K562 (cell line): ENCODE measurements around the gene TCEANC2. TPM values are rescaled to one million over a fixed set of nuclear protein-coding genes. Genes with fewer than 3 reads are reported as not detected.

Experiments
- ATAC-seq: fragments of 200-7000 bp; cut with Tn5 transposase; 3 replicates; pipeline ENCODE4 v1.9.1; 2020; ENCODE audit warnings: moderate library complexity
- BruUV-seq: library from RNA; stranded (reverse); fragments of 400-500 nt; replicated peaks from 2 replicates; lab custom pipeline; 2021; lab: Mats Ljungman, UMichigan
- CTCF ChIA-PET: fragments of 300-600 bp; formaldehyde crosslinking; extraction: SDS; loops from one replicate; lab custom pipeline; 2021; ENCODE audit warnings: low intra/inter-chr PET ratio; lab: Yijun Ruan, JAX
- POLR2A ChIA-PET: fragments of 300-600, 350-650 bp; sonication (Branson Sonifier 250); formaldehyde crosslinking; extraction: SDS; loops from one replicate; lab custom pipeline; 2021; ENCODE audit warnings: antibody characterized with exemption, inconsistent platforms; lab: Yijun Ruan, JAX
- DNase-seq, 4 experiments: peaks; one replicate each; pipeline versions ENCODE4 v3.0.0 to v3.0.0-alpha.2; 2011 to 2018; ENCODE audit warnings: low spot score in 3 of 4, mixed read lengths in 3 of 4; ENCODE audit errors: extremely low read depth in 1 of 4
- FAIRE-seq: peaks from 2 replicates; lab custom pipeline; 2011; peaks lifted over from hg19 to GRCh38; lab: Jason Lieb, UNC
- H2AFZ ChIP-seq: 2 replicates; pipeline ENCODE4 v1.6.0; 2011; ENCODE audit warnings: low read depth, low read length, control low read depth, inconsistent platforms
- H3K27ac ChIP-seq: fragments of 200-600 bp; 3 replicates; pipeline ENCODE4 v1.8.0; 2011; ENCODE audit warnings: low read depth, mild to moderate bottlenecking, control low read depth, inconsistent platforms, low read length, moderate library complexity, mixed read lengths; ENCODE audit errors: extremely low read depth
- H3K27me3 ChIP-seq, 2 experiments: fragments of 300-600 bp in 1 of 2; 2 replicates in 1 of 2; 3 replicates in 1 of 2; pipeline versions ENCODE4 v1.6.0 to v1.8.0; 2011; ENCODE audit warnings: inconsistent platforms in 2 of 2, low read length in 2 of 2, mild to moderate bottlenecking in 1 of 2, mixed read lengths in 1 of 2, moderate library complexity in 1 of 2; ENCODE audit not compliant: control insufficient read depth in 2 of 2, insufficient read depth in 2 of 2
- H3K36me3 ChIP-seq: fragments of 300-600 bp; 3 replicates; pipeline ENCODE4 v1.8.0; 2011; ENCODE audit warnings: mild to moderate bottlenecking, low read length, inconsistent platforms; ENCODE audit not compliant: control insufficient read depth, insufficient read depth
- H3K4me1 ChIP-seq, 2 experiments: fragments of 200-600 bp in 1 of 2; replicated peaks in 1 of 2; 2 replicates in 1 of 2; 3 replicates in 1 of 2; pipeline versions ENCODE4 v1.5.1 to v1.8.0; 2011; ENCODE audit warnings: inconsistent platforms in 2 of 2, low read length in 2 of 2, mild to moderate bottlenecking in 1 of 2, mixed read lengths in 1 of 2, moderate library complexity in 1 of 2; ENCODE audit not compliant: control insufficient read depth in 2 of 2, insufficient read depth in 2 of 2
- H3K4me2 ChIP-seq: 2 replicates; pipeline ENCODE4 v1.6.1; 2011; ENCODE audit warnings: low read length, control low read depth, inconsistent platforms, mixed read lengths; ENCODE audit not compliant: insufficient read depth
- H3K4me3 ChIP-seq: fragments of 200-600 bp; sonication (generic), shearing (Covaris generic); 2 replicates; pipeline ENCODE4 v1.5.1; 2016; ENCODE audit warnings: control low read depth, inconsistent platforms
- H3K79me2 ChIP-seq: fragments of 200-600 bp; 3 replicates; pipeline ENCODE4 v1.8.0; 2011; ENCODE audit warnings: low read length, inconsistent platforms; ENCODE audit not compliant: control insufficient read depth, insufficient read depth
- H3K9ac ChIP-seq, 2 experiments: 2 replicates each; pipeline versions ENCODE4 v1.6.0 to v1.6.1; 2011; ENCODE audit warnings: low read depth in 2 of 2, low read length in 2 of 2, control low read depth in 1 of 2, inconsistent platforms in 1 of 2, mild to moderate bottlenecking in 1 of 2, mixed read lengths in 1 of 2; ENCODE audit not compliant: insufficient read depth in 1 of 2
- H3K9me1 ChIP-seq: one replicate; pipeline ENCODE4 v1.6.0; 2011; ENCODE audit warnings: inconsistent platforms, mild to moderate bottlenecking, low read length, moderate library complexity; ENCODE audit not compliant: control insufficient read depth, insufficient read depth
- H3K9me3 ChIP-seq: replicated peaks from 2 replicates; pipeline ENCODE4 v1.5.1; 2011; ENCODE audit warnings: low read depth, low read length, inconsistent platforms; ENCODE audit not compliant: control insufficient read depth, insufficient read depth
- H4K20me1 ChIP-seq: replicated peaks from 2 replicates; pipeline ENCODE4 v1.6.1; 2011; ENCODE audit warnings: low read length, inconsistent platforms, mixed read lengths; ENCODE audit not compliant: control insufficient read depth, insufficient read depth
- ELK3 ChIP-seq: fragments of 450-650 bp; formaldehyde crosslinking; IDR thresholded peaks from 2 replicates; pipeline ENCODE4 v1.4.0; 2020; ENCODE audit warnings: mild to moderate bottlenecking
- ESRRB ChIP-seq: fragments of 250-450 bp; sonication (Bioruptor Pico); IDR thresholded peaks from 2 replicates; pipeline ENCODE4 v1.5.0; 2020; ENCODE audit warnings: mild to moderate bottlenecking, moderate library complexity, borderline replicate concordance
- GMEB1 ChIP-seq: fragments of 250-450 bp; sonication (Bioruptor Pico); IDR thresholded peaks from 2 replicates; pipeline ENCODE4 v1.4.0; 2020; ENCODE audit warnings: mild to moderate bottlenecking
- POLR2G ChIP-seq: fragments of 200-400 bp; formaldehyde crosslinking; IDR thresholded peaks from 2 replicates; pipeline ENCODE4 v1.6.1; 2017; ENCODE audit warnings: low read depth, mild to moderate bottlenecking, antibody characterized with exemption, low read length, moderate library complexity
- SMARCE1 ChIP-seq: fragments of 450-650 bp; IDR thresholded peaks from 2 replicates; pipeline ENCODE4 v1.7.1; 2016; ENCODE audit warnings: mild to moderate bottlenecking
- TFAP4 ChIP-seq: sonication (generic); formaldehyde crosslinking; IDR thresholded peaks from 2 replicates; pipeline ENCODE4 v1.8.0; 2022; ENCODE audit warnings: missing genetic modification reagents, mild to moderate bottlenecking, moderate library complexity, borderline replicate concordance
- TRIM24 ChIP-seq, 2 experiments: fragments of 450-650 bp; IDR thresholded peaks; 2 replicates each; pipeline ENCODE4 v1.6.1; 2016
- ZNF263 ChIP-seq: sonication (generic); formaldehyde crosslinking; IDR thresholded peaks from 2 replicates; pipeline ENCODE4 v1.8.0; 2022; ENCODE audit warnings: mild to moderate bottlenecking, missing genetic modification reagents, borderline replicate concordance
- ZNF57 ChIP-seq: fragments of 450-650 bp; formaldehyde crosslinking; IDR thresholded peaks from 2 replicates; pipeline ENCODE4 v1.4.0; 2020; ENCODE audit warnings: mild to moderate bottlenecking, moderate library complexity
- ZNF75A ChIP-seq: fragments of 450-650 bp; formaldehyde crosslinking; IDR thresholded peaks from 2 replicates; pipeline ENCODE4 v1.4.0; 2020; ENCODE audit warnings: mild to moderate bottlenecking
- ZNF76 ChIP-seq: fragments of 250-450 bp; sonication (Bioruptor Pico); IDR thresholded peaks from 2 replicates; pipeline ENCODE4 v1.4.0; 2020; ENCODE audit warnings: mild to moderate bottlenecking, moderate library complexity, borderline replicate concordance
- WGBS: fragments of 100-300 bp; shearing (Covaris generic); methylation state at CpG from one replicate; pipeline ENCODE4 v1.1.6; 2016; ENCODE audit warnings: low coverage, mixed read lengths; ENCODE audit not compliant: insufficient coverage; ENCODE audit errors: missing lambda C conversion rate; 5-methylcytosine and 5-hydroxymethylcytosine counted together
- in situ Hi-C: fragments of 300-500 bp; cut with MboI; formaldehyde crosslinking; loops from 4 replicates; pipeline ENCODE4 v1.15.0; 2018; ENCODE audit warnings: inconsistent platforms, mixed read lengths
- intact Hi-C: fragments of 100-400 bp; cut with micrococcal nuclease; formaldehyde crosslinking; loops from 2 replicates; pipeline ENCODE4 v1.14.2; 2022
- polyA plus RNA-seq, 8 experiments: library from polyadenylated mRNA; depleted of rRNA in 4 of 8; stranded (reverse) in 5 of 8; unstranded in 3 of 8; fragments of >200 nt; fragmentation: Nextera tagmentation in 2 of 8; fragmentation: Illumina TruSeq in 1 of 8; extraction: Ambion mirVana in 2 of 8; extraction: Trizol in 1 of 8; gene quantifications; 2 replicates each; pipeline versions ENCODE4 v1.2.1 to v1.2.3, GENCODE V29; 2011 to 2014; ENCODE audit warnings: inconsistent platforms in 1 of 8, missing spikeins in 1 of 8
- total RNA-seq, 7 experiments: library from RNA; depleted of rRNA in 6 of 7; stranded (reverse); fragments of >200 nt in 6 of 7; fragmentation: Illumina TruSeq in 2 of 7; extraction: Trizol in 2 of 7; gene quantifications; 2 replicates each; pipeline versions ENCODE4 v1.2.1 to v1.2.3, GENCODE V29; 2011 to 2021; ENCODE audit warnings: low replicate concordance in 1 of 7
- TF ChIP-seq, protein P1 (sequence below): sonication (generic); formaldehyde crosslinking; IDR thresholded peaks from 2 replicates; pipeline ENCODE4 v1.8.0; 2023; ENCODE audit warnings: mild to moderate bottlenecking, missing genetic modification reagents

Gene TCEANC2
- total and polyA plus RNA-seq, 9 of the 15 experiments (the other 6 are each of a cell fraction or from before 2014, with no cell fraction given): 3.3 to 10.2 (median 7.0) TPM

DNA sequence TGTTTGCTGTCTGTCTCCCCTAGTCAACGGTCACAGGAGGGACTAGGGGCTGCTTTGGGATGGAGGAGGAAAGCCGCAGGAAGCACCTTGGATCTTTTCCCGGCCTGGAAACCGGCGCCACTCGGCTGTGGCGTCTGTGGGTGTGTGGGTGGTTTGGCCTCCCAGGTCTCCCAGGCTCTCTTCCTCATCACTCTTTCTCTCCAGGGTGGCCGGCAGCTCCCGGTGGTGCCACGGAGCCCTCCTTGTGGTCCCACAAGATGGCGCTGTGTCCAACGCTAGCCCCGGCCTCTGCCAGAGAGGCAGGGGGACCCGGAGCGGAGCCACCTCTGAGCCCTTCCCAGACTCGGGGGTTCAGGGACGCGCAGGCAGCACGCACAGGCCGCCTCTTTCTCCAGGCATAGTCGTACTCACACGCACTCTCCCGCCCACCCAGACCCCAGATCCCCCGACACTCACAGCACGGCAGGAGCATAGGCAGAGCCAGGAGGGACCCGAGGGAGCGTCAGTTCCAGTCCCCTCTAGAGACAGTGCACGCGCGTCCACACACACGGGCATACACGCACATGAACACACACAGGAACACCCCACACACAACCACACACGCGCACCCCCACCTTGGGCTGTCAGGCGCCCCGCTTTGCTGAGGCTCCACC lies 68.2 kb downstream of the TCEANC2 start:
- intact Hi-C loops: loop anchor here (1.0 to 10.0 kb wide), 6 partner anchors 46 to 543 kb away; partner anchors contain the start of genes CYB5RL, MRPL37 and SSBP3
- Histone ChIP-seq H2AFZ (peak overlapping the region; percentile 88), H3K79me2 (no peaks in the 10 kb centered on the region), H3K4me2 (peak overlapping the region; percentile 76), H3K9ac (peak overlapping the region; percentile 8 to 81; a peak in 3 of 4 replicates), H3K27me3 (peaks cover 3 to 18% of the 10 kb centered on the region in 2 experiments; a peak in 3 of 5 replicates), H3K4me1 (peaks cover 7 to 21% of the 10 kb centered on the region in 2 experiments; a peak in 4 of 5 replicates), H4K20me1 (no peaks in the 10 kb centered on the region), H3K36me3 (no peaks in the 10 kb centered on the region; the same call in 2 of the 3 replicates), H3K4me3 (peak overlapping the region; percentile 17), H3K9me1 (no peaks in the 10 kb centered on the region), H3K27ac (no peak overlapping the region), H3K9me3 (0 out of 2 replicates have a peak, but pooled peaks cover 3% of the 10 kb centered on the region)
- ATAC-seq (peak; percentile 96), FAIRE-seq (peak; percentile 90), DNase-seq (peak; percentile 90 to 94 (median 94))
- BruUV-seq: no TSS peak
- in situ Hi-C loops: loop anchor here (5.0 kb wide), 1 partner anchor 376 kb away; no protein-coding TSS in a partner anchor
- ChIA-PET POLR2A (interaction anchor here (0.6 to 1.1 kb wide), 5 partner anchors 10 to 686 kb away, joined by 3 to 6 read pairs (median 4); no protein-coding TSS in a partner anchor), CTCF (interaction anchor here (0.6 to 1.2 kb wide), 3 partner anchors 366 to 689 kb away, joined by 3 read pairs; no protein-coding TSS in a partner anchor)
- 3% methylated on average over 31 of the region's 36 CpGs for WGBS
- no peak for TF ChIP-seq ZNF57
- TF ChIP-seq POLR2G: 0 out of 2 replicates have a peak, but pooled peaks have one; percentile 40
- peak; percentile 23; the same call in 1 of the 2 replicates for TF ChIP-seq TFAP4 (CRISPR knock-in tag)
- no peak for TF ChIP-seq ESRRB (CRISPR knock-in tag)
- TF ChIP-seq ELK3: no peak
- no peak; the same call in 1 of the 2 replicates for TF ChIP-seq ZNF263 (CRISPR knock-in tag)
- TF ChIP-seq, protein P1, sequence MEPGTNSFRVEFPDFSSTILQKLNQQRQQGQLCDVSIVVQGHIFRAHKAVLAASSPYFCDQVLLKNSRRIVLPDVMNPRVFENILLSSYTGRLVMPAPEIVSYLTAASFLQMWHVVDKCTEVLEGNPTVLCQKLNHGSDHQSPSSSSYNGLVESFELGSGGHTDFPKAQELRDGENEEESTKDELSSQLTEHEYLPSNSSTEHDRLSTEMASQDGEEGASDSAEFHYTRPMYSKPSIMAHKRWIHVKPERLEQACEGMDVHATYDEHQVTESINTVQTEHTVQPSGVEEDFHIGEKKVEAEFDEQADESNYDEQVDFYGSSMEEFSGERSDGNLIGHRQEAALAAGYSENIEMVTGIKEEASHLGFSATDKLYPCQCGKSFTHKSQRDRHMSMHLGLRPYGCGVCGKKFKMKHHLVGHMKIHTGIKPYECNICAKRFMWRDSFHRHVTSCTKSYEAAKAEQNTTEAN (CRISPR knock-in tag): no peak
- TF ChIP-seq ZNF76: no peak
- no peak for TF ChIP-seq GMEB1 (CRISPR knock-in tag)
- no peak for TF ChIP-seq TRIM24 (IDR thresholded peaks at IDR 0.05)
- no peak; the same call in 1 of the 2 replicates for TF ChIP-seq SMARCE1
- TF ChIP-seq ZNF75A: no peak
